Measurements from ENCODE around the gene RPL21.

GRCh38 chr13:27296496-27296895 is 45.1 kb downstream of the RPL21 start:
- TF ChIP-seq CTCF (IDR thresholded peaks at IDR 0.05) = no peak
- TF ChIP-seq EZH2 (IDR thresholded peaks at IDR 0.05) = no peak
- no peak for TF ChIP-seq EZH2phosphoT487 (IDR thresholded peaks at IDR 0.05)

All from neural progenitor cell (in vitro differentiated cells).